Measurements from ENCODE around the gene ZNHIT6.
"Not testable (repeated sequence)": the region's sequence is repeated elsewhere in the genome, so short reads cannot be mapped to it uniquely, and the experiment has no call there.

The ZNHIT6 gene

GRCh38 chr1:85665932-85666331 lies 42.3 kb downstream of the ZNHIT6 start:
- DNase-seq, result no peak

- no peak for DNase-seq
Measured at GRCh38 chr1:85663382-85663781, 44.9 kb downstream of the ZNHIT6 start.

- no peak for DNase-seq
Measured at GRCh38 chr1:85661767-85662166, 46.5 kb downstream of the ZNHIT6 start.

- DNase-seq, result no peak
Measured at GRCh38 chr1:85660541-85660940, 47.7 kb downstream of the ZNHIT6 start.

- no peak for DNase-seq
Measured at GRCh38 chr1:85659174-85659573, 49.1 kb downstream of the ZNHIT6 start.

- no peak for DNase-seq
Measured at GRCh38 chr1:85656948-85657347, 51.3 kb downstream of the ZNHIT6 start.

GRCh38 chr1:85656256-85656655 lies 52.0 kb downstream of the ZNHIT6 start:
- no peak for DNase-seq

- DNase-seq, result no peak
Measured at GRCh38 chr1:85655315-85655714, 52.9 kb downstream of the ZNHIT6 start.

- DNase-seq, result no peak
Measured at GRCh38 chr1:85654066-85654782, 54.0 kb downstream of the ZNHIT6 start.

- DNase-seq, result no peak
Measured at GRCh38 chr1:85652327-85652726, 55.9 kb downstream of the ZNHIT6 start.

GRCh38 chr1:85650645-85651044 lies 57.6 kb downstream of the ZNHIT6 start:
- DNase-seq, result no peak

- DNase-seq, result no peak
Measured at GRCh38 chr1:85649591-85649990, 58.6 kb downstream of the ZNHIT6 start.

- DNase-seq, result not testable (repeated sequence)
Measured at GRCh38 chr1:85641598-85642556, 66.4 kb downstream of the ZNHIT6 start.

GRCh38 chr1:85639920-85640319 lies 68.3 kb downstream of the ZNHIT6 start:
- not testable (repeated sequence) for DNase-seq

GRCh38 chr1:85638412-85638811 lies 69.8 kb downstream of the ZNHIT6 start:
- DNase-seq, result no peak

GRCh38 chr1:85630493-85630892 lies 77.7 kb downstream of the ZNHIT6 start:
- no peak for DNase-seq

GRCh38 chr1:85629532-85629920 lies 78.7 kb downstream of the ZNHIT6 start:
- DNase-seq, result no peak

- no peak for DNase-seq
Measured at GRCh38 chr1:85628791-85629531, 79.3 kb downstream of the ZNHIT6 start.

GRCh38 chr1:85626818-85627217 lies 81.4 kb downstream of the ZNHIT6 start:
- DNase-seq, result no peak

GRCh38 chr1:85624361-85624760 lies 83.9 kb downstream of the ZNHIT6 start:
- no peak for DNase-seq

GRCh38 chr1:85623061-85623471 lies 85.2 kb downstream of the ZNHIT6 start:
- no peak for DNase-seq

GRCh38 chr1:85621430-85621829 lies 86.8 kb downstream of the ZNHIT6 start:
- no peak for DNase-seq

- DNase-seq, result no peak
Measured at GRCh38 chr1:85617633-85618100, 90.6 kb downstream of the ZNHIT6 start.

All from NCI-H1092 (cell line).